ENCODE results near the gene RGS14.
"Not testable (repeated sequence)": the region's sequence is repeated elsewhere in the genome, so short reads cannot be mapped to it uniquely, and the experiment has no call there.

Gene RGS14

DNA sequence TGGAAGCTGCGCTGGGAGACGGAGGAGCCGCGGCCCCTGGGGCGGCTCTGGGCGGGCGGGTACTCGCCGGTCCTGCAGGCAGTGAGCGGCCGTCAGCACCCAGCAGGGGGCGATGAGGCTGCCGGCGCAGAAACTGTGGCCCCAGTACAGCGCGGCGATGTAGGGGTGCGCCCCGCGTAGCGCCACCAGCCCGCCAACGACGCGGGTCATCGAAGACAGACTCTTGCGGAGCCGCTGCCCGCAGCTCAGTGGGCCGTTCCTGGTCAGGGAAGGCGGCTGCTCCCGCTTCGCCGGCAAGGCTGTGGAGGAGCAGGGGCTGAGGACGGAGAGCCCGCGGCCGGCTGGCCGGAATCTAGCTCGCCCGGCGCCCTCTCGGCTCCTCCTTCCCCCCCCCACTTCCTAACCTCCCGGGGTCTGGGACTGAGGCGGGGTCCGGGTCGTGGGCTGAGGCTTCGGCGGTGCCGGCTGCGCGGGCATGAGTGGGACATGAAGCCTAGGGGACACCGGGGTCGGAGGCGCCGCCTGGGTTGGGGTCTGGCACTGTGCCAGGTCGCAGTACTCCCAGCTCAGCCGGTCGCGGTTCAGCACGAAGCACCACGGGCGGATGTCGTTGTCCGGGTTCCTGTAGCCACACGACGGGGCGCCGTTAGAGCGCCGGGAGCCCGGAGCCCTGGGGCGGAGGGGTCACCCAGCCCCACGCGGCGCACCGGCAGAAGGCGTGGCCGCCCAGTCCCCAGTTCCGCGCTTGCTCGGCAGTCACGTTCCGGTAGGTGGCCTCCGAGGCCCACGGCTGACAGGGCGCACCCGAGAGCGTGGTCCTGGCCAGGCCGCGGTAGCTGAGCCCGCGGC, 46.3 kb downstream of the RGS14 start:
- FAIRE-seq = no peak

DNA sequence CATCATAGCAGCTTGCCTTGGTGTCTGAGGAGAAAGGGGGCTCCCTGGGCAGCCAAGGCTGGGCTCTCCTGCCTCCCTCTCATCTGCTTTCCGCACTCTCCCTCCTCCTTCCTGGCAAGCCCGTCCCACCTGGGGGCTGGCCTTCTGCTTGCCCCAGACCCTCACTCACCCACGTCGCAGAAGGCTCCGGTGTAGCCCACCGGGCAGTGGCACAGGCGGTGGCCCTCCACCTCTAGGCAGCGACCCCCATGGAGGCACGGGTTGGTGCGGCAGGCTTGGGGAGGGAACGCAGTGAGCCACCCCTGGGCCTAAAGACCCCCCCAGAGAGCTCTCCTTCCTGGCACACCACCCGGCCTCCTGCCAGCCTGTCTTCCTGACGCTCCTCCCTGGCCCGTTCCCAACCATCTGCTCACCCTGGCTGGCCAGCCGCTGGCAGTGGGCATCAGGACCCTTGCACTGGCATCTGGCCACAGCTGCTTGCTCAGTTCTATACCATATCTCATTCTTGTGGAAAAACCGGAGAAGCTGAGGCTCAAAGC, 47.0 kb downstream of the RGS14 start:
- no peak for FAIRE-seq

DNA sequence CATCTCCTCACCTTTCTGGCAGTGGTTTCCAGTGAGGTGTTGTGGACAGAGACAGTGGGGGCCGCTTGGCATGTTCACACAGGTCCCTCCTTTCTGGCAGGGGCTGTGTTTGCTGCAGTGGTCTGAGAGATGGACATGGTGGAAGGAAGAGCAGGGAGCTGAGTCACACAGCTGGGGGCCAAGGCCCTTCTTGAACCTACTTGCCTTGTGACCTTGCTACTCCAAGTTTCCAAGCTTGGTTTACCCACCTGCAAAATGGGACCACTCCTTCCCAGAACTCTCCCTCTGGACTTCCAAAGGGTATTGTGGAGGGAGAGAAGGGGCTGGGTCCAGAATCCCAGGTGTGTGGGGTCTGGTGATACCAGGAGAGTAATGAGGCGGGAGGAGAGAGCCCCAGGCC, 47.6 kb downstream of the RGS14 start:
- no peak for FAIRE-seq

DNA sequence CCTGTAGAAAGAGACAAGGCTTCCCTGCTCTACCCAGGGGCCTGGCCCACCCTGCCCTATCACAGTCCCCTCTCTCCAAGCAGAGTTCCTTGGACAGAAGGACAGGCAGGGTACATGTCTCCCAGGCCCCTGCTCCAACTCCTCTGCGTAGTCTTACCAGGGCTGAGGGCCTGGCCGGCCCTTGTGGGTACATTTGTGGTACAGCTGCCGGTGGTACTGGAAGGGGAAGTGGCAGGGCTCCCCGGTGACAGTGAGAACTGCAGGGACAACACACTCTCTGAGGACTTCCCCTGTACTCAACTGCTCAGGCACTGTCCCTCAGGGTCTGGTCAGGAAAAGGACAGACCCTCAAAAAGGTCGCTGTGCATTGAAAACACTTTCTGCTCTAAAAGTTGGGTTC, 48.1 kb downstream of the RGS14 start:
- FAIRE-seq = no peak

DNA sequence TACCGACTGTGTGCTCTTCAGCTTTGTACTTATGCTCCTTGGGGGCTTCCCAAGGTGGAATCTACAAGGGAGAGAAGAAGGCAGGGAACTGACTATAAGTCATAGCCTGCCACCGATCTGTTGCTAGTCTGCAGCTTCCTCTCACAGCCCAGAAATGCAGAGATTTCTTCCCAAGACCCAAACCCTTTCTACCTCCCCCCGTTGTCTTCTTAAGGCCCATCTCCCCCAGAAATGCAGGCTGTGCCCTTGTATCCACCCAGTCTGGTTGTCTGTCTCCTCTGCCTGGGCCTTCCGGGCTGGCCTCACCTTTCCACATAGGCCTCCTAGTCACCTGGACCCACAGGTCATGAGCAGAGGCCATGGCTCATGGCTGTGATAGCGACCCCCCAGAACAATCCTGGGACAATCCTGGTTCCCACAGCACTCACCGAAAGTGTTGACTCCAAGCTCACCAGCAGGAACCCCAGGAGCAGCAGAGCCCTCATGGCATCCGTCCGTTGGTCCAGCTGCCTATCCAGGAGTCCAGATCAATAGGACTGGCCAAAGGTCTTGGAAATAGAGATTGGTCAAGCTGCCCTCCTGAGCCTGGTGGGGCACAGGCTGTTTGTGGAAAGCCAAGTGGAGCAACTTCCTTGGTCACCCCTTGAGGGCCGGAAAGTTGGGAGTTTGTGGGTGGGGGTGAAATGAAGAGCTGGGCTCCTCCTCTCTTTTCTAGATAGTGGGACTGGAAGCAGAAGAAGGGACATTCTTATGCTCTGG, 51.5 kb downstream of the RGS14 start, which contains the start of gene F12:
Gene F12 (minus strand): TSS at position 522 of the 759 bp plus-strand sequence. CDS start 37 bp downstream, at position 485.
- FAIRE-seq = no peak

DNA sequence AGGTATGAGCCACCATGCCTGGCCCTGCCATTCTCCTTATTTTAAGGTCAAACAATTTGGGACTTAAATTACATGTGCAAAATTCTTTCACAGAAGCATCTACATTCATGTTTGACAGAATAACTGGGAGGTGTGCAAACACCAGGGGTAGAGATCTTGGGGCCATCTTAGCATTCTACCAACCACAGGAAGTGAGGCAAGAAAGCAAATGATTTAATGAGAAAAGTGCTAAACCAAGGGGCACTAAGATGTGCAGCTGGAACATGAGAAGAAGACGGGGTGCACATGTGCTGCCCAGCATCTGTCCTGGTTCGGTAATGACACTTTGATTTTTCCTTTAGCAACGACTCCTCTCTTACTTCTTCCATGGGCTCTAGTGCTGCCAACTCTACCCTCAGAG, 52.9 kb downstream of the RGS14 start:
- FAIRE-seq = no peak

DNA sequence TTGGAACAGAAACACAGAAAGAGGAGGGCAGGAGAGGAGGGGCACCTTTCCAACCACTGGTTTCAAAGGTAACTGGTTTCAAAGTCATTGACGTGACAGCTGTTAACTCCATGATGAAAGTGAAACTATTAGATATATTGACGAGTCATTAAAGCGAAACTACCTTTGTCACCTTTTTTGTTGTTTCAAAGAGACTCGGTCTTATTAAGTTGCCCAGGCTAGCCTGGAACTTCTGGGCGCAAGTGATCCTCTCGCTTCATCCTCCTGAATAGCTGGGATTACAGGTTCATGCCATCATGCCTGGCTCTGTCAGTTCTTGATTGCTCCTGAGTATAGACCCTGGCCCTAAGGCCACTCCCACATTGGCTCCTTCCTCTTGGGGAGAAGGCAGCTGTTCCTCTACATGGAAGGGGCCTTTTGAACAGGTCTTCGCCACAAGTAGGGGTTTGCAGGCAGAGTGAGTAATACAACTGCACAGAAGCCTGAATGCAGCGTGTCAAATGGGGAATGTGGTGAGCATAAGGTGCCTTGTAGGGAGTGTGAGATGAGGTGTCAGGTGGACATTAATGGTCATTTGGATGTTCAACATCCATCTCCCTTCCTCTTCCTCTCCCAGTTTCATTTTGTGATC, 55.0 kb downstream of the RGS14 start:
- FAIRE-seq = no peak

DNA sequence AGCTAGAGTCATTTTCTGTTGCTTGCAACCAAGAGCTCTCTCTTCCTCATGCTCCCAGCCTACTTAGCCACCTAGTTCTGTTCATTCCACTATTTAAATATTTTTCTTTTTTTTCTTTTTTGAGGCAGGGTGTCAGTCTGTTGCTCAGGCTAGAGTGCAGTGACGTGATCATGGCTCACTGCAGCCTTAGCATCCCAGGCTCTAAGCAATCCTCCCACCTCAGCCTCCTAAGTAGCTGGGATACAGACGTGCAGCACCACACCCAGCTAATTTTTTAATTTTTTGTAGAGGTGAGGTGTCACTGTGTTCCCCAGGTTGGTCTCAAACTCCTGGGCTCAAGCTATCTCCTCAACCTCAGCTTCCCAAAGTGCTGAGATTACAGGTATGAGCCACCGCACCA, 56.8 kb downstream of the RGS14 start:
- FAIRE-seq = no peak

DNA sequence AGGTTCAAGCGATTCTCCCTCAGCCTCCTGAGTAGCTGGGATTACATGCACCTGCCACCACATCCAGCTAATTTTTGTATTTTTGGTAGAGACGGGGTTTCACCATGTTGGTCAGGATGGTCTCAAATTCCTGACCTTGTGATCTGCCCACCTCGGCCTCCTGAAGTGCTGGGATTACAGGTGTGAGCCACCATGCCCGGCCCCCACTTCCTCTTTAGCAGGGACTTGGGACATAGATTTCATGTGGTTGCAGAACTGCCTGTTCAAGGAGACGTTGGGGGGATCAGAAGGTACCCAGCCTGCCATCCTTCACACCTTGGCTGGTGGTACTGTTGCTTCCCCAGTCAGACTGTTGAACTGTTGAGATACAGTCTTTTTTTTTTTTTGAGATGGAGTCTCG, 59.4 kb downstream of the RGS14 start:
- FAIRE-seq = not testable (repeated sequence)

DNA sequence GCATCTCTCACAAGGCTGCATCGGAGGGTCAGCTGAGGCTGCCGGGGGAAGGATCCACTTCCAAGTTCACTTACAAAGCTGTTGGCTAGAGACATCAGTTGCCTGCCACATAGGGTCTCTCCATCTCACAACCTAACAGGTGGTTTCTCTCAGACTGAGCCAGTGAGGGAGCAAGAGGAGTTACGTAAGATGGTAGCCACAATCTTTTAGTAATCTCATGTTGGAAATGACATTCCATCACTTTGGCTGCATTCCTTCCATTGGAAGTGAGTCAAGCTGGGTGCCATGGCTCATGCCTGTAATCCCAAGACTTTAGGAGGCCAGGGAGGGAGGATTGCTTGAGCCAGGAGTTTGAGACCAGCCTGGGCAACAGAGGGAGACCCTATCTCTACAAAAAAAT, 61.3 kb downstream of the RGS14 start:
- FAIRE-seq = no peak

DNA sequence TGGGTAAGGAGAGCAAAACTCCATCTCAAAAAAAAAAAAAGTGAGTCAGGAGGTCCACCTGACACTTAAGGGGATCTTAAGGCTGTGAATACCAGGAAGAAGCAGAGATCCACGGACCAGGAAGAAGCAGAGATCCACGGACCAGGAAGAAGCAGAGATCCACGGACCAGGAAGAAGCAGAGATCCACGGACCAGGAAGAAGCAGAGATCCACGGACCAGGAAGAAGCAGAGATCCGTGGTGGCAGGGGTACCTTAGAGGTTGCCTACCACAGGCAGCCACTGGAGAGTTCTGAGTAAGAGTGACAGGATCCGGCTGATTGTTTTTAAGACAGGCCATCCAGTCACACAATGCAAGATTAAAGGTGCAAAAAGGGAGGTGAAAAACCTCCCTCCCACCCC, 62.7 kb downstream of the RGS14 start:
- FAIRE-seq = not testable (repeated sequence)

DNA sequence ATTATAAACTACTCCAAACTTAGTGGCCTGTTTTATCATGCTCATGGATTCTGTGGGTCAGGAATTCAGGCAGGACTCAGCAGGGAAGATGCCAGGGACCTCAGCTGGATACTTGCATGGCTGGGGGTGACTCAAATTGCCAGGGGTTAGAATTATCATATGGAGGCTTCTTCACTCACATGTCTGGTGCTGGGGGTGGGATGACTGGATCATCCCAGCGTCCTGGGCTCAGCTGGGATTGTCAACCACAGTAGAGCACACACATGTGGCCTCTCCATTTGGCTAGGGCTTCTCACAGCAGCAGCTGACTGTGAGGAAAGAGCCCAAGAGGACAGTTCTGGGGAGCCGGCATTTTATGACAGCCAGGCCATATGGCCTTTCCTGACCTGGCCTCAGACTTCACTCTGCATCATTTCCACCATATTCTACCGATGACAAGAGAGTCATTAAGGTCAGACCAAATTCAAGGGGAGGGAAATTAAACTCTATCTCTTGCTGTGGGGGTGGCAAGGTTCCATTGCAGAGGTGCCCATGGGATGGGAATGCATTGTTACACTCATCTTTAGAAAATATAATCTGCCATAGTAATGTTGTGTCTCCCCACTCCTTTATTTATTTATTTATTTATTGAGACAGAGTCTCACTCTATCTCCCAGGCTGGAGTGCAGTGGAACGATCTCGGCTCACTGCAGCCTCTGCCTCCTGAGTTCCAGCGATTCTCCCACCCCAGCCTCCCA, 63.5 kb downstream of the RGS14 start:
- no peak for FAIRE-seq

Measured in colon (tissue), 2 donors.